HCT116 (cell line): Measurements from ENCODE around the gene POLN. TPM values are rescaled to one million over a fixed set of nuclear protein-coding genes. Genes with fewer than 3 reads are reported as not detected.

Source experiments
- ATAC-seq: fragments of 200-7000 bp; cut with Tn5 transposase; 2 replicates; pipeline ENCODE4 v1.9.1; 2020; ENCODE audit warnings: mild to moderate bottlenecking, moderate library complexity
- BruUV-seq: library from RNA; stranded (reverse); fragments of 400-500 nt; replicated peaks from 2 replicates; lab custom pipeline; 2021; lab: Mats Ljungman, UMichigan
- CTCF ChIA-PET: fragments of 300-600 bp; sonication (Branson Sonifier 250); formaldehyde crosslinking; loops from one replicate; lab custom pipeline; 2021; ENCODE audit warnings: antibody characterized with exemption; lab: Charles Lee
- POLR2A ChIA-PET: fragments of 300-600, 350-600 bp; sonication (Branson Sonifier 250); formaldehyde crosslinking; loops from one replicate; lab custom pipeline; 2021; ENCODE audit warnings: antibody characterized with exemption; lab: Charles Lee
- RAD21 ChIA-PET, 2 experiments: fragments of 300-600 bp; sonication (Branson Sonifier 250); formaldehyde crosslinking; loops; one replicate each; lab custom pipeline; 2023; ENCODE audit warnings: low total read pairs in 2 of 2; ENCODE audit not compliant: uncharacterized antibody in 2 of 2, unreplicated experiment in 2 of 2, low non-redundant PET in 1 of 2; lab: Charles Lee
- DNase-seq: peaks from one replicate; pipeline ENCODE4 v3.0.0-alpha.2; 2010; ENCODE audit warnings: low read depth, low spot score
- H2AFZ ChIP-seq: fragments of 200-600 bp; shearing (Covaris generic), sonication (generic); 2 replicates; pipeline ENCODE4 v1.6.1; 2017; ENCODE audit warnings: low read depth, mixed run types, mixed read lengths, antibody characterized with exemption, low read length; ENCODE audit not compliant: poor library complexity, severe bottlenecking
- H3K27ac ChIP-seq: 2 replicates; pipeline ENCODE4 v1.5.1; 2012; ENCODE audit warnings: low read depth, low read length
- H3K27me3 ChIP-seq: fragments of 200-600 bp; sonication (generic); 2 replicates; pipeline ENCODE4 v1.6.1; 2016; ENCODE audit warnings: mixed run types, low read length, mixed read lengths; ENCODE audit not compliant: insufficient read depth
- H3K36me3 ChIP-seq, 2 experiments: fragments of 200-500 bp in 1 of 2; fragments of 200-600 bp in 1 of 2; sonication (Bioruptor generic) in 1 of 2; sonication (generic) in 1 of 2; 2 replicates each; pipeline versions ENCODE4 v1.5.1 to v1.6.1; 2014 to 2016; ENCODE audit warnings: low read length in 2 of 2, inconsistent platforms in 1 of 2, mixed read lengths in 1 of 2, mixed run types in 1 of 2; ENCODE audit not compliant: insufficient read depth in 2 of 2, control insufficient read depth in 1 of 2
- H3K4me1 ChIP-seq, 2 experiments: fragments of 200-600 bp in 1 of 2; sonication (generic) in 1 of 2; 2 replicates each; pipeline versions ENCODE4 v1.5.1 to v1.6.1; 2012 to 2017; ENCODE audit warnings: low read length in 2 of 2, inconsistent platforms in 1 of 2, mild to moderate bottlenecking in 1 of 2, mixed read lengths in 1 of 2, mixed run types in 1 of 2, moderate library complexity in 1 of 2; ENCODE audit not compliant: insufficient read depth in 2 of 2, control insufficient read depth in 1 of 2
- H3K4me2 ChIP-seq: fragments of 200-600 bp; sonication (generic); 2 replicates; pipeline ENCODE4 v1.6.1; 2017; ENCODE audit warnings: mixed run types, low read length, mixed read lengths
- H3K4me3 ChIP-seq, 2 experiments: fragments of 200-600 bp in 1 of 2; sonication (generic) in 1 of 2; replicated peaks in 1 of 2; 2 replicates each; pipeline ENCODE4 v1.5.1; 2011 to 2016; ENCODE audit warnings: low read length in 2 of 2, control low read depth in 1 of 2, low read depth in 1 of 2, mild to moderate bottlenecking in 1 of 2, mixed read lengths in 1 of 2, mixed run types in 1 of 2
- H3K79me2 ChIP-seq: fragments of 200-600 bp; sonication (generic); 2 replicates; pipeline ENCODE4 v1.6.1; 2017; ENCODE audit warnings: mild to moderate bottlenecking, mixed run types, low read length, moderate library complexity, mixed read lengths; ENCODE audit not compliant: insufficient read depth
- H3K9ac ChIP-seq: fragments of 200-600 bp; sonication (generic); 2 replicates; pipeline ENCODE4 v1.6.1; 2016; ENCODE audit warnings: low read length, mixed read lengths
- H3K9me2 ChIP-seq: fragments of 200-600 bp; sonication (generic), shearing (Covaris generic); 2 replicates; pipeline ENCODE4 v1.6.1; 2017; ENCODE audit warnings: mixed run types, mild to moderate bottlenecking, moderate library complexity; ENCODE audit not compliant: insufficient read depth
- H3K9me3 ChIP-seq, 2 experiments: fragments of 200-500 bp in 1 of 2; fragments of 200-600 bp in 1 of 2; sonication (Bioruptor generic) in 1 of 2; sonication (generic) in 1 of 2; 2 replicates each; pipeline ENCODE4 v1.6.1; 2014 to 2017; ENCODE audit warnings: low read length in 2 of 2, mixed read lengths in 2 of 2, inconsistent platforms in 1 of 2, low read depth in 1 of 2, mild to moderate bottlenecking in 1 of 2, mixed run types in 1 of 2, moderate library complexity in 1 of 2; ENCODE audit not compliant: control insufficient read depth in 1 of 2, insufficient read depth in 1 of 2
- H4K20me1 ChIP-seq: fragments of 200-600 bp; sonication (generic), shearing (Covaris generic); 2 replicates; pipeline ENCODE4 v1.6.1; 2017; ENCODE audit warnings: mixed run types, mild to moderate bottlenecking, moderate library complexity; ENCODE audit not compliant: insufficient read depth
- CBX3 ChIP-seq: IDR thresholded peaks from 2 replicates; pipeline ENCODE4 v1.6.1; 2012; ENCODE audit warnings: low read depth
- CEBPB ChIP-seq: IDR thresholded peaks from 2 replicates; pipeline ENCODE4 v1.6.1; 2012; ENCODE audit warnings: low read depth
- CTCF ChIP-seq, 3 experiments: fragments of 200-600 bp in 1 of 3; sonication (generic) in 1 of 3; IDR thresholded peaks in 2 of 3; conservative IDR thresholded peaks in 1 of 3; 2 replicates each; pipeline ENCODE4 v1.5.1; 2012 to 2017; ENCODE audit warnings: low read depth in 2 of 3, low read length in 2 of 3, antibody characterized with exemption in 1 of 3, borderline replicate concordance in 1 of 3, control low read depth in 1 of 3, mild to moderate bottlenecking in 1 of 3, mixed read lengths in 1 of 3, mixed run types in 1 of 3, moderate library complexity in 1 of 3; ENCODE audit not compliant: insufficient read depth in 1 of 3
- EZH2 ChIP-seq: fragments of 200-600 bp; sonication (generic); IDR thresholded peaks from 2 replicates; pipeline ENCODE4 v1.6.1; 2017; ENCODE audit warnings: antibody characterized with exemption, mixed run types
- EZH2phosphoT487 ChIP-seq: fragments of 200-600 bp; IDR thresholded peaks from 2 replicates; pipeline ENCODE4 v1.6.1; 2018; ENCODE audit warnings: antibody characterized with exemption, borderline replicate concordance
- SRF ChIP-seq: IDR thresholded peaks from 2 replicates; pipeline ENCODE4 v1.6.1; 2012; ENCODE audit warnings: low read depth
- ZNF274 ChIP-seq: fragments of 200-500 bp; sonication (Bioruptor generic); IDR thresholded peaks from 2 replicates; pipeline ENCODE4 v1.6.1; 2014; ENCODE audit warnings: mild to moderate bottlenecking, low read depth, low read length, inconsistent platforms
- intact Hi-C: fragments of 100-400 bp; cut with micrococcal nuclease; formaldehyde crosslinking; loops from 2 replicates; pipeline ENCODE4 v1.10.0; 2022
- total RNA-seq: library from RNA; stranded (reverse); gene quantifications from one replicate; pipeline ENCODE4 v1.2.1, GENCODE V29; 2021; ENCODE audit not compliant: unreplicated experiment
- TF ChIP-seq, protein P1 (sequence below): IDR thresholded peaks from 2 replicates; pipeline ENCODE4 v1.6.1; 2011; ENCODE audit warnings: mild to moderate bottlenecking, low read length, moderate library complexity; ENCODE audit not compliant: insufficient replicate concordance; ENCODE audit errors: extremely low read depth
- TF ChIP-seq, protein P2 (sequence below): IDR thresholded peaks from 2 replicates; pipeline ENCODE4 v1.6.1; 2012

Gene POLN
- total RNA-seq, 1 experiment from 2014 or later: 3.1 TPM

GRCh38 chr4:2274320-2275043 lies 32.6 kb upstream of the POLN start:
- RAD21 ChIA-PET: no interaction called here
- H3K9ac ChIP-seq: no peak overlapping the region
- TF ChIP-seq SRF: no peak
- TF ChIP-seq CBX3: no peak
- TF ChIP-seq, protein P1, sequence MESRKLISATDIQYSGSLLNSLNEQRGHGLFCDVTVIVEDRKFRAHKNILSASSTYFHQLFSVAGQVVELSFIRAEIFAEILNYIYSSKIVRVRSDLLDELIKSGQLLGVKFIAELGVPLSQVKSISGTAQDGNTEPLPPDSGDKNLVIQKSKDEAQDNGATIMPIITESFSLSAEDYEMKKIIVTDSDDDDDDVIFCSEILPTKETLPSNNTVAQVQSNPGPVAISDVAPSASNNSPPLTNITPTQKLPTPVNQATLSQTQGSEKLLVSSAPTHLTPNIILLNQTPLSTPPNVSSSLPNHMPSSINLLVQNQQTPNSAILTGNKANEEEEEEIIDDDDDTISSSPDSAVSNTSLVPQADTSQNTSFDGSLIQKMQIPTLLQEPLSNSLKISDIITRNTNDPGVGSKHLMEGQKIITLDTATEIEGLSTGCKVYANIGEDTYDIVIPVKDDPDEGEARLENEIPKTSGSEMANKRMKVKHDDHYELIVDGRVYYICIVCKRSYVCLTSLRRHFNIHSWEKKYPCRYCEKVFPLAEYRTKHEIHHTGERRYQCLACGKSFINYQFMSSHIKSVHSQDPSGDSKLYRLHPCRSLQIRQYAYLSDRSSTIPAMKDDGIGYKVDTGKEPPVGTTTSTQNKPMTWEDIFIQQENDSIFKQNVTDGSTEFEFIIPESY: no peak
- no peak for TF ChIP-seq EZH2
- TF ChIP-seq CTCF (IDR thresholded peaks at IDR 0.05 in 2 of 3, conservative IDR thresholded peaks at IDR 0.05 in 1 of 3; ENCODE audit: borderline replicate concordance in 1 of 3, insufficient read depth in 1 of 3, low read depth in 2 of 3, low read length in 2 of 3): no peak
- no peak for TF ChIP-seq ZNF274
- no peak for TF ChIP-seq EZH2phosphoT487
- TF ChIP-seq CEBPB: no peak
- TF ChIP-seq, protein P2, sequence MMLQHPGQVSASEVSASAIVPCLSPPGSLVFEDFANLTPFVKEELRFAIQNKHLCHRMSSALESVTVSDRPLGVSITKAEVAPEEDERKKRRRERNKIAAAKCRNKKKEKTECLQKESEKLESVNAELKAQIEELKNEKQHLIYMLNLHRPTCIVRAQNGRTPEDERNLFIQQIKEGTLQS: no peak
- no peaks in the 10 kb centered on the region for H3K79me2 ChIP-seq
- no peak overlapping the region for H2AFZ ChIP-seq
- H3K4me2 ChIP-seq: no peak overlapping the region
- POLR2A ChIA-PET: no interaction called here
- no peaks in the 10 kb centered on the region for H4K20me1 ChIP-seq
- no peak for DNase-seq
- H3K4me3 ChIP-seq: no peak overlapping the region
- no peaks in the 10 kb centered on the region for H3K9me2 ChIP-seq
- CTCF ChIA-PET: no interaction called here
- H3K27ac ChIP-seq: no peak overlapping the region
- no TSS peak for BruUV-seq
- H3K27me3 ChIP-seq: no peaks in the 10 kb centered on the region
- H3K4me1 ChIP-seq: no peaks in the 10 kb centered on the region
- ATAC-seq: no peak
- intact Hi-C loops: no loop called here
- no peaks in the 10 kb centered on the region for H3K9me3 ChIP-seq
- H3K36me3 ChIP-seq: no peaks in the 10 kb centered on the region
